Measurements from ENCODE around the gene CLUH.
A peak's percentile ranks its signal among the peaks of the same experiment; 100 is the strongest.

Gene CLUH

GRCh38 chr17:2749784-2750181, 38.2 kb upstream of the CLUH start:
- DNase-seq (ENCODE audit: low read depth in 2 of 2) = peak; percentile 62 to 74
- no peak for TF ChIP-seq CTCF (IDR thresholded peaks at IDR 0.05; ENCODE audit: low read depth, low read length)
- H3K4me3 ChIP-seq (replicated peaks in 1 of 2; ENCODE audit: low read depth in 2 of 2, low read length in 2 of 2) = no peak overlapping the region

- no peak for TF ChIP-seq CTCF (IDR thresholded peaks at IDR 0.05; ENCODE audit: low read depth, low read length)
- no peak for DNase-seq (ENCODE audit: low read depth in 2 of 2)
- no peak within 1 kb of the TSS for H3K4me3 ChIP-seq (replicated peaks in 1 of 2; ENCODE audit: low read depth in 2 of 2, low read length in 2 of 2)
These were observed 37.7 kb upstream of the CLUH start, which contains the start of gene CCDC92B for GRCh38 chr17:2749058-2749783. TSS of gene CCDC92B (minus strand) at chr17:2749652. CDS start at chr17:2735145, 14,507 bp downstream.

GRCh38 chr17:2745317-2746037, 33.9 kb upstream of the CLUH start:
- no peak for TF ChIP-seq CTCF (IDR thresholded peaks at IDR 0.05; ENCODE audit: low read depth, low read length)
- no peak for DNase-seq (ENCODE audit: low read depth in 2 of 2)
- no peak overlapping the region for H3K4me3 ChIP-seq (replicated peaks in 1 of 2; ENCODE audit: low read depth in 2 of 2, low read length in 2 of 2)

- DNase-seq (ENCODE audit: low read depth in 2 of 2) = no peak
- H3K4me3 ChIP-seq (replicated peaks in 1 of 2; ENCODE audit: low read depth in 2 of 2, low read length in 2 of 2) = no peak overlapping the region
- no peak for TF ChIP-seq CTCF (IDR thresholded peaks at IDR 0.05; ENCODE audit: low read depth, low read length)
These were observed 26.1 kb upstream of the CLUH start for GRCh38 chr17:2737693-2738092.

GRCh38 chr17:2736956-2737355, 25.4 kb upstream of the CLUH start:
- DNase-seq (ENCODE audit: low read depth in 2 of 2) = no peak
- no peak overlapping the region for H3K4me3 ChIP-seq (replicated peaks in 1 of 2; ENCODE audit: low read depth in 2 of 2, low read length in 2 of 2)
- TF ChIP-seq CTCF (IDR thresholded peaks at IDR 0.05; ENCODE audit: low read depth, low read length) = no peak

- H3K4me3 ChIP-seq (replicated peaks in 1 of 2; ENCODE audit: low read depth in 2 of 2, low read length in 2 of 2) = no peak overlapping the region
- no peak for TF ChIP-seq CTCF (IDR thresholded peaks at IDR 0.05; ENCODE audit: low read depth, low read length)
- no peak for DNase-seq (ENCODE audit: low read depth in 2 of 2)
These were observed 24.3 kb upstream of the CLUH start for GRCh38 chr17:2735896-2736295.
